Renal cortical epithelial cell (primary cell): Measurements from ENCODE around the gene ROM1. TPM values are rescaled to one million over a fixed set of nuclear protein-coding genes. Genes with fewer than 3 reads are reported as not detected.
A peak's percentile ranks its signal among the peaks of the same experiment; 100 is the strongest.

Experiments
- DNase-seq: peaks from one replicate; pipeline ENCODE4 v3.0.0-alpha.2; 2011; ENCODE audit warnings: low read depth
- total RNA-seq: library from RNA; depleted of rRNA; stranded (reverse); fragments of >200 nt; gene quantifications from 2 replicates; pipeline ENCODE4 v1.2.3, GENCODE V29; 2014

Gene ROM1
- total RNA-seq, 1 donor from 2014 or later: 2.5 TPM

- no peak for DNase-seq
Measured at GRCh38 chr11:62588966-62589637, 24.0 kb upstream of the ROM1 start.

- peak; percentile 99 for DNase-seq
Measured at GRCh38 chr11:62591448-62592145, 21.5 kb upstream of the ROM1 start, which contains the start of gene TUT1. Gene TUT1 (minus strand): TSS chr11:62591523. CDS start chr11:62591485, 38 bp downstream.

- no peak for DNase-seq
Measured at GRCh38 chr11:62592146-62592815, 20.8 kb upstream of the ROM1 start.

GRCh38 chr11:62592989-62593421 is 20.1 kb upstream of the ROM1 start:
- DNase-seq: no peak

- DNase-seq: peak; percentile 53
Measured at GRCh38 chr11:62593434-62594044, 19.5 kb upstream of the ROM1 start.

- DNase-seq: no peak
Measured at GRCh38 chr11:62595124-62595523, 17.9 kb upstream of the ROM1 start.

GRCh38 chr11:62599069-62599696 is 13.9 kb upstream of the ROM1 start:
- DNase-seq: peak; percentile 97

- DNase-seq: no peak
Measured at GRCh38 chr11:62599901-62600300, 13.2 kb upstream of the ROM1 start.

GRCh38 chr11:62600367-62601121 is 12.5 kb upstream of the ROM1 start:
- no peak for DNase-seq

- no peak for DNase-seq
Measured at GRCh38 chr11:62601122-62601371, 12.0 kb upstream of the ROM1 start.

- DNase-seq: peak; percentile 90
Measured at GRCh38 chr11:62601372-62602140, 11.5 kb upstream of the ROM1 start, which contains the start of gene MTA2. Gene MTA2 (minus strand): TSS chr11:62601865. CDS start chr11:62601450, 415 bp downstream.

GRCh38 chr11:62602141-62603071 is 10.7 kb upstream of the ROM1 start:
- no peak for DNase-seq

GRCh38 chr11:62603072-62603408 is 10.0 kb upstream of the ROM1 start:
- no peak for DNase-seq

- no peak for DNase-seq
Measured at GRCh38 chr11:62603776-62604299, 9.2 kb upstream of the ROM1 start.

GRCh38 chr11:62604460-62605120 is 8.5 kb upstream of the ROM1 start:
- DNase-seq: no peak

GRCh38 chr11:62605467-62605866 is 7.6 kb upstream of the ROM1 start:
- DNase-seq: no peak

- DNase-seq: no peak
Measured at GRCh38 chr11:62605902-62606301, 7.2 kb upstream of the ROM1 start.

- DNase-seq: no peak
Measured at GRCh38 chr11:62607714-62608113, 5.3 kb upstream of the ROM1 start.

GRCh38 chr11:62608776-62609175 is 4.3 kb upstream of the ROM1 start:
- no peak for DNase-seq
